PC-3 (cell line): ENCODE results near the gene DNM3.

Experiments used
- CTCF ChIP-seq: fragments of 300-600 bp; sonication (generic); conservative IDR thresholded peaks from 2 replicates; pipeline ENCODE4 v1.5.1; 2017; ENCODE audit warnings: antibody characterized with exemption, low read depth, mild to moderate bottlenecking, low read length
- EZH2 ChIP-seq: fragments of 300-600 bp; sonication (generic); IDR thresholded peaks from one replicate; pipeline ENCODE4 v1.6.1; 2017; ENCODE audit warnings: antibody characterized with exemption, mild to moderate bottlenecking, low read length; ENCODE audit not compliant: unreplicated experiment

DNA sequence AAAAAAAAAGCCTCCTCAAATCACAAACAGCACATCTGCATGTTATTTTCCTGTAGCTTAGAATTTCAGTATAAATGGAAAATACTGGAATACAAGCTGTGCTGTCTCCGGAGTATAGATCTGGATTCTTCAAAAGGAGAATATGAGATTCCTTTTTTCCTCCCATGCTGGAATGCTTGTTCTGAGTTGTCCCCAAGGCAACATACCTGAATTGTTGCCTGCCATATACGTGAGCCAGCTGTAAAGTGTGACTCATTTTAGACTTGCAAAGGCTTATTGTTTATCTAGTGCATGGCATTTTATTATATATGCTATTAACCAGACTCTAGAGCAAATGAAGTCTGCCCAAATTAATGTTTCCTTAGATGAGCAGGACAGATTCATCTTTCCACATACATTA, 484.2 kb downstream of the DNM3 start:
- no peak for TF ChIP-seq CTCF
- no peak for TF ChIP-seq EZH2
